ENCODE measurements around the gene HTR4. TPM values are rescaled to one million over a fixed set of nuclear protein-coding genes. Genes with fewer than 3 reads are reported as not detected.

Gene HTR4
- total and polyA plus RNA-seq, 12 donors: 0.16 to 1.1 (median 0.40) TPM; not detected in 2

GRCh38 chr5:148573374-148573773 is 81.0 kb downstream of the HTR4 start:
- H3K36me3 ChIP-seq: no peaks in the 10 kb centered on the region
- no peak for ATAC-seq
- H3K4me1 ChIP-seq: peaks cover 0 to 6% (median 0%) of the 10 kb centered on the region in 9 donors
- no peak overlapping the region for H3K4me3 ChIP-seq
- TF ChIP-seq, protein P1, sequence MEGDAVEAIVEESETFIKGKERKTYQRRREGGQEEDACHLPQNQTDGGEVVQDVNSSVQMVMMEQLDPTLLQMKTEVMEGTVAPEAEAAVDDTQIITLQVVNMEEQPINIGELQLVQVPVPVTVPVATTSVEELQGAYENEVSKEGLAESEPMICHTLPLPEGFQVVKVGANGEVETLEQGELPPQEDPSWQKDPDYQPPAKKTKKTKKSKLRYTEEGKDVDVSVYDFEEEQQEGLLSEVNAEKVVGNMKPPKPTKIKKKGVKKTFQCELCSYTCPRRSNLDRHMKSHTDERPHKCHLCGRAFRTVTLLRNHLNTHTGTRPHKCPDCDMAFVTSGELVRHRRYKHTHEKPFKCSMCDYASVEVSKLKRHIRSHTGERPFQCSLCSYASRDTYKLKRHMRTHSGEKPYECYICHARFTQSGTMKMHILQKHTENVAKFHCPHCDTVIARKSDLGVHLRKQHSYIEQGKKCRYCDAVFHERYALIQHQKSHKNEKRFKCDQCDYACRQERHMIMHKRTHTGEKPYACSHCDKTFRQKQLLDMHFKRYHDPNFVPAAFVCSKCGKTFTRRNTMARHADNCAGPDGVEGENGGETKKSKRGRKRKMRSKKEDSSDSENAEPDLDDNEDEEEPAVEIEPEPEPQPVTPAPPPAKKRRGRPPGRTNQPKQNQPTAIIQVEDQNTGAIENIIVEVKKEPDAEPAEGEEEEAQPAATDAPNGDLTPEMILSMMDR (IDR thresholded peaks at IDR 0.05): no peak
- H3K9me3 ChIP-seq: no peaks in the 10 kb centered on the region
- H3K27ac ChIP-seq: no peak overlapping the region
- H3K27me3 ChIP-seq: no peaks in the 10 kb centered on the region
- DNase-seq: no peak
- WGBS, 2 donors: 61 to 65% methylated on average over 1 of the region's 1 CpG
- intact Hi-C loops (cut with DNase I): loop anchor here in 1 of 10 donors (10.0 kb wide), 1 partner anchor 151 kb away; no protein-coding TSS in a partner anchor

GRCh38 chr5:148569948-148570347 is 84.4 kb downstream of the HTR4 start:
- Histone ChIP-seq H3K36me3 (no peaks in the 10 kb centered on the region), H3K27me3 (no peaks in the 10 kb centered on the region), H3K4me1 (peaks cover 0 to 6% (median 0%) of the 10 kb centered on the region in 9 donors), H3K9me3 (no peaks in the 10 kb centered on the region), H3K27ac (no peak overlapping the region), H3K4me3 (no peak overlapping the region)
- TF ChIP-seq, protein P1 (IDR thresholded peaks at IDR 0.05): no peak
- ATAC-seq (peak in 1 of 8 donors; percentile 22), DNase-seq (no peak)
- intact Hi-C loops (cut with DNase I): loop anchor here in 1 of 10 donors (10.0 kb wide), 1 partner anchor 155 kb away; no protein-coding TSS in a partner anchor

DNA sequence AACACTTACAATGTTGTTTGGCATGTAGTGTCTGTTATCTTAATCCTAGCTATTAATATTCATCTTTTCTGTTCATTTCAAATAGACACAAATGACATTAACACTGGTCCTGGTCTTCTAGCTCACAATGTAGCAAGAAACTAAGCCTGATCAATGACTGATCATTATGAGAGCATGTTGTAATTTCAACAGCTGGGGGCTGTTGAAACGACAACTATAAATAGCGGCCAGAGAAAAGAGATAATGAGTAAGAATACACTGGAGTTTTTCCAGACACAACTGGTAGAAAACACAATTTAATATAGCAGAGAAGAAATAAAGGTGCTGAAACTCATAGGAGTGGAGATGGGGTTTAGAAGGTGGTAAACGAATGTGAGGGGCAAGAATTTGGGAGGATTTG is 89.2 kb downstream of the HTR4 start:
- H3K4me1 ChIP-seq: peaks cover 0 to 8% (median 0%) of the 10 kb centered on the region in 9 donors
- H3K36me3 ChIP-seq: no peaks in the 10 kb centered on the region
- no peaks in the 10 kb centered on the region for H3K9me3 ChIP-seq
- H3K27me3 ChIP-seq: no peaks in the 10 kb centered on the region
- 25 to 42% methylated on average over 3 of the region's 3 CpGs for whole genome bisulfite sequencing, 2 donors
- ATAC-seq (no peak), DNase-seq (no peak)
- no peak overlapping the region for H3K27ac ChIP-seq
- TF ChIP-seq, protein P1 (IDR thresholded peaks at IDR 0.05): no peak
- intact Hi-C loops (cut with DNase I): no loop called here
- no peak overlapping the region for H3K4me3 ChIP-seq

DNA sequence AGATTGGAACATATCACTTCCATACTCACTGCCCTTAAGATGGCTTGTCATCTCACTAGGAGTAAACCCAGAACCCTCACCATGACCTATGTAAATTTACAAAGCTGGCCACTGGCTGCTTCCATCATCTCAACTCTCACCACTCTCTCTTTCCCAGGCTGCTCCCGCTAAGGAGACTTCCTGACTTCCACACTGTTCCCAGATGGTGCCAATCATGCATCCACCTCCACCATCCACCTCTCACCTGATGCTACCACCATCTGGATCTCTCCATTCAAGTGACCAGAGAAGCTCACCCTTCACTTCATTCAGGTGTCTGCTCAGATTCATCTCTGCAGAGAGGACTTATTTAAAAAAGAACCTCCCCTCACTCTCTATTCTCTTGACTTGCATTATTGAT is 91.3 kb downstream of the HTR4 start:
- WGBS, 2 donors: 88 to 95% methylated on average over 1 of the region's 1 CpG
- DNase-seq (no peak), ATAC-seq (no peak)
- H3K4me3 ChIP-seq: no peak overlapping the region
- H3K27me3 ChIP-seq: no peaks in the 10 kb centered on the region
- no peak overlapping the region for H3K27ac ChIP-seq
- intact Hi-C loops (cut with DNase I): no loop called here
- TF ChIP-seq, protein P1 (IDR thresholded peaks at IDR 0.05): no peak
- H3K4me1 ChIP-seq: peaks cover 0 to 8% (median 0%) of the 10 kb centered on the region in 9 donors
- no peaks in the 10 kb centered on the region for H3K9me3 ChIP-seq
- no peaks in the 10 kb centered on the region for H3K36me3 ChIP-seq
